Heart left ventricle (tissue), 16 donors: ENCODE results near the gene ATF7. TPM values are rescaled to one million over a fixed set of nuclear protein-coding genes. Genes with fewer than 3 reads are reported as not detected.
A peak's percentile ranks its signal among the peaks of the same experiment; 100 is the strongest.

Experiments used
- ATAC-seq, 4 donors: fragments of 200-7000 bp; cut with Tn5 transposase; one replicate each; pipeline ENCODE4 v1.9.1; 2020 to 2022; ENCODE audit warnings: moderate library complexity in 4 of 4, mild to moderate bottlenecking in 3 of 4, moderate number of reproducible peaks in 1 of 4
- DNase-seq, 5 donors: peaks; one replicate each; pipeline ENCODE4 v3.0.0-alpha.2; 2020
- H3K27ac ChIP-seq, 12 donors: fragments of 200-600 bp; sonication (generic) in 4 of 12; one replicate each; pipeline versions ENCODE4 v1.5.0 to v1.8.0; 2016 to 2022; ENCODE audit warnings: mild to moderate bottlenecking in 2 of 12
- H3K27me3 ChIP-seq, 9 donors: fragments of 200-600 bp; sonication (generic) in 2 of 9; one replicate each; pipeline versions ENCODE4 v1.5.1 to v1.8.0; 2016 to 2022; ENCODE audit warnings: mild to moderate bottlenecking in 3 of 9
- H3K36me3 ChIP-seq, 9 donors: fragments of 200-600 bp; sonication (generic) in 2 of 9; one replicate each; pipeline versions ENCODE4 v1.5.0 to v1.8.0; 2018 to 2022; ENCODE audit warnings: mild to moderate bottlenecking in 2 of 9
- H3K4me1 ChIP-seq, 12 donors: fragments of 200-600 bp; sonication (generic) in 4 of 12; one replicate each; pipeline versions ENCODE4 v1.5.0 to v1.8.0; 2016 to 2022; ENCODE audit warnings: mild to moderate bottlenecking in 3 of 12
- H3K4me3 ChIP-seq, 12 donors: fragments of 200-600 bp; sonication (generic) in 4 of 12; one replicate each; pipeline versions ENCODE4 v1.5.0 to v1.8.0; 2017 to 2022; ENCODE audit warnings: mild to moderate bottlenecking in 9 of 12, moderate library complexity in 4 of 12
- H3K9me3 ChIP-seq, 12 donors: fragments of 200-600 bp; sonication (generic) in 4 of 12; one replicate each; pipeline versions ENCODE4 v1.5.0 to v1.8.0; 2016 to 2022; ENCODE audit warnings: mild to moderate bottlenecking in 1 of 12
- POLR2A ChIP-seq, 2 donors: fragments of 450-650 bp; IDR thresholded peaks; one replicate each; pipeline ENCODE4 v1.6.1; 2017; ENCODE audit warnings: antibody characterized with exemption in 2 of 2, mild to moderate bottlenecking in 2 of 2, moderate library complexity in 2 of 2
- WGBS, 4 donors: extraction: QIAGEN DNeasy Blood & Tissue Kit in 2 of 4; methylation state at CpG; one replicate each; pipeline versions ENCODE4 v1.1.5 to v1.1.7; 2013 to 2018; 5-methylcytosine and 5-hydroxymethylcytosine counted together
- intact Hi-C, 10 donors: fragments of 100-400 bp; cut with DNase I; formaldehyde crosslinking; loops; one replicate each; pipeline versions ENCODE4 v1.11.1 to v1.14.2; 2022
- polyA plus RNA-seq, 2 donors: library from polyadenylated mRNA; stranded (reverse); fragments of 200-250 nt; gene quantifications; one replicate each; pipeline ENCODE4 v1.2.3, GENCODE V29; 2013
- total RNA-seq, 9 donors: library from RNA; depleted of rRNA in 2 of 9; stranded (reverse); fragments of >200 nt in 2 of 9; fragmentation: NEBNext Ultra II Directional in 3 of 9; extraction: Animal tissue kit (Norgen Biotek cat#: 25700) in 3 of 9; gene quantifications; one replicate each; pipeline versions ENCODE4 v1.1.0 to v1.2.4, GENCODE V29; 2016 to 2023
- TF ChIP-seq, protein P1 (sequence below), 12 donors: fragments of 200-600 bp; sonication (generic) in 4 of 12; IDR thresholded peaks; one replicate each; pipeline versions ENCODE4 v1.5.0 to v1.8.0; 2018 to 2022; ENCODE audit warnings: antibody characterized with exemption in 12 of 12, mild to moderate bottlenecking in 5 of 12
- donor health status: ischemic (EF 13 %, LVEDD 7.1; RV severe dilation, severe dysfunction).
- donor health status: healthy with polysubstance abuse.
- donor health status: DM: no; HTN: yes; CAD: no.
- donor health status: DM: no; HTN: no; CAD: no.
- donor health status: ischemic (EF 25% LVEDD 6.9; RV normal size, moderate dysfunction).
- donor health status: ischemic (EF 25% LVEDD 5.7; RV mildly dilated, moderate dysfunction).
- donor health status: healthy.
- donor health status: DM: yes; HTN: yes; CAD: no.
- donor health status: ischemic (EF 35%, LVEDD 5.7; RV mildly dilated, moderate dysfunction).
- donor health status: nonischemic (EF 11% LVEDD 7.7; RV severe dilation, severe dysfunction).
- donor health status: DM: yes; HTN: yes; CAD: no.
- donor health status: PGD.
- donor health status: ischemic (EF 29% LVEDD 5.4; RV normal size, mild dysfunction).
- donor health status: nonischemic (EF 23%, LVEDD 6.1; RV moderate dilation, normal function).

The ATF7 gene
- total and polyA plus RNA-seq, 11 donors, result 20.0 to 43.2 (median 31.8) TPM

DNA sequence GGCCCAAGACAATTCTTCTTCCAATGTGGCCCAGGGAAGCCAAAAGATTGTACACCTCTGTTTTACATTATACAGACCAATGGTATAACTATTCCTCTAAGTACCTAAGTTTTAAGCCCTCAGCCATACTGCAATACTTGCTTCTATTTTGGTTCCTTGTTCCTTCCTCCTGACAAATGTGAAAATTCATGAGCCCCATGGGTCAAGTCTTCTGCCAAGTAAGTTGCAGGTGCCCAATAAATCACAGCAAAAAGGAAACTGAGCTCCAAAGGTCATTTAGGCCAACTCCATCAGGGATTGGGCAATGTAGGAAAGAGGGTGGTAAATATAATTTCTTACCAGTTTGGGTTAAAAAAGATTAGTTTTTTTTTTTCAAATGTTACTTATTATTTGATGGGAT, 61.2 kb downstream of the ATF7 start:
- no peaks in the 10 kb centered on the region for H3K9me3 ChIP-seq
- intact Hi-C loops, result loop anchor here in 1 of 10 donors (10.0 kb wide), 1 partner anchor 50 kb away; no protein-coding TSS in a partner anchor
- no peaks in the 10 kb centered on the region for H3K27me3 ChIP-seq
- TF ChIP-seq, protein P1, sequence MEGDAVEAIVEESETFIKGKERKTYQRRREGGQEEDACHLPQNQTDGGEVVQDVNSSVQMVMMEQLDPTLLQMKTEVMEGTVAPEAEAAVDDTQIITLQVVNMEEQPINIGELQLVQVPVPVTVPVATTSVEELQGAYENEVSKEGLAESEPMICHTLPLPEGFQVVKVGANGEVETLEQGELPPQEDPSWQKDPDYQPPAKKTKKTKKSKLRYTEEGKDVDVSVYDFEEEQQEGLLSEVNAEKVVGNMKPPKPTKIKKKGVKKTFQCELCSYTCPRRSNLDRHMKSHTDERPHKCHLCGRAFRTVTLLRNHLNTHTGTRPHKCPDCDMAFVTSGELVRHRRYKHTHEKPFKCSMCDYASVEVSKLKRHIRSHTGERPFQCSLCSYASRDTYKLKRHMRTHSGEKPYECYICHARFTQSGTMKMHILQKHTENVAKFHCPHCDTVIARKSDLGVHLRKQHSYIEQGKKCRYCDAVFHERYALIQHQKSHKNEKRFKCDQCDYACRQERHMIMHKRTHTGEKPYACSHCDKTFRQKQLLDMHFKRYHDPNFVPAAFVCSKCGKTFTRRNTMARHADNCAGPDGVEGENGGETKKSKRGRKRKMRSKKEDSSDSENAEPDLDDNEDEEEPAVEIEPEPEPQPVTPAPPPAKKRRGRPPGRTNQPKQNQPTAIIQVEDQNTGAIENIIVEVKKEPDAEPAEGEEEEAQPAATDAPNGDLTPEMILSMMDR (IDR thresholded peaks at IDR 0.05), result no peak
- TF ChIP-seq POLR2A (IDR thresholded peaks at IDR 0.05), result no peak
- H3K27ac ChIP-seq, result no peak overlapping the region
- peaks cover 0 to 64% (median 29%) of the 10 kb centered on the region in 12 donors for H3K4me1 ChIP-seq
- DNase-seq (no peak), ATAC-seq (no peak)
- peaks cover 0 to 9% (median 0%) of the 10 kb centered on the region in 9 donors for H3K36me3 ChIP-seq
- H3K4me3 ChIP-seq, result no peak overlapping the region

DNA sequence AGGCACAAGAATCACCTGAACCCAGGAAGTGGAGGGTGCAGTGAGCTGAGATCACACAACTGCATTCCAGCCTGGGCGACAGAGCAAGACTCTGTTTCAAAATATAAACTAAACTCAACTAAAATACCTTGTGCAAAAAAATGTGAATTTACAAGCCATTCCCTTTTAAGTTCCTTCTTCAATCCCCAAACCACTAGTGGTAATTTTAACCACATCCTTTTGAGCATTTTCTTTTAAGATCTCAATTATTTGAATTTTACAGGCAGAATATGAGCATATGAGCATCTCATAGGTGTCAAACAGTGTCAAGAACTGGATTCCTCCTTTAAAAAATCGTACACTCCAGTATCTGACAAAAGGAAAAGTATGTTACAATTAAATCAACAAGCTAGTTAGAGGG, 61.9 kb downstream of the ATF7 start:
- Histone ChIP-seq H3K27me3 (no peaks in the 10 kb centered on the region), H3K4me3 (no peak overlapping the region), H3K9me3 (no peaks in the 10 kb centered on the region), H3K4me1 (peaks cover 0 to 64% (median 28%) of the 10 kb centered on the region in 12 donors), H3K36me3 (peaks cover 0 to 9% (median 0%) of the 10 kb centered on the region in 9 donors), H3K27ac (no peak overlapping the region)
- no peak for DNase-seq
- TF ChIP-seq POLR2A (IDR thresholded peaks at IDR 0.05), result no peak
- TF ChIP-seq, protein P1 (IDR thresholded peaks at IDR 0.05), result no peak
- intact Hi-C loops, result loop anchor here in 1 of 10 donors (10.0 kb wide), 1 partner anchor 51 kb away; no protein-coding TSS in a partner anchor
- no peak for ATAC-seq
- 81 to 93% (median 90%) methylated on average over 2 of the region's 2 CpGs for WGBS, 4 donors

DNA sequence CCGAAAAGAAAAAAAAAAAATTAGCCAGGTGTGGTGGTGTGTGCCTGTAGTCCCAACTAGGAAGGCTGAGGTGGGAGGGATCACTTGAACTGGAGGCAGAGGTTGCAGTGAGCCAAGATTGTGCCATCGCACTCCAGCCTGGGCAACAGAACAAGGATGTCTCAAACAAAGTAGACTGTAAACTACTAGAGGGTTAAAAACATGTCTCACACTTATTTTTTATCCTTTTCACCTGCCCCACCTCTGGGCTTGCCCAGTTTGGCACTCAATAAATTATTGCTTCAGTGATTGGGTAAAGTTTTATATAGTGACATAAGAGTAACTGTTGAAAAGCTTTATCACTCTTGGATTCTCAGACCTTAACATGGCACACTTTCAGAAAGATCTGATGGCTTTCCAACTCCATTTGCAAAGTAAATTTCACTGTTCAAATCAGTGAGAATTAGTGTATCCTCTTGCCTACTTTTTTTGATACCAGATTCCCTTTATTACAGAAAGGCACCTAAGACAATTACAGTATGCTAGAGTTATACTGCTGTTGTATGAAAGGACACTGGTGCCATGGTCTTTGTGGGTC, 62.6 kb downstream of the ATF7 start:
- Histone ChIP-seq H3K27ac (no peak overlapping the region), H3K4me1 (peaks cover 0 to 63% (median 24%) of the 10 kb centered on the region in 12 donors), H3K27me3 (no peaks in the 10 kb centered on the region), H3K9me3 (no peaks in the 10 kb centered on the region), H3K4me3 (no peak overlapping the region), H3K36me3 (peaks cover 0 to 9% (median 0%) of the 10 kb centered on the region in 9 donors)
- TF ChIP-seq, protein P1 (IDR thresholded peaks at IDR 0.05), result no peak
- no peak for TF ChIP-seq POLR2A (IDR thresholded peaks at IDR 0.05)
- ATAC-seq, result no peak
- WGBS, 4 donors, result 93 to 100% (median 96%) methylated on average over 2 of the region's 2 CpGs
- no peak for DNase-seq
- intact Hi-C loops, result loop anchor here in 1 of 10 donors (10.0 kb wide), 1 partner anchor 51 kb away; no protein-coding TSS in a partner anchor

DNA sequence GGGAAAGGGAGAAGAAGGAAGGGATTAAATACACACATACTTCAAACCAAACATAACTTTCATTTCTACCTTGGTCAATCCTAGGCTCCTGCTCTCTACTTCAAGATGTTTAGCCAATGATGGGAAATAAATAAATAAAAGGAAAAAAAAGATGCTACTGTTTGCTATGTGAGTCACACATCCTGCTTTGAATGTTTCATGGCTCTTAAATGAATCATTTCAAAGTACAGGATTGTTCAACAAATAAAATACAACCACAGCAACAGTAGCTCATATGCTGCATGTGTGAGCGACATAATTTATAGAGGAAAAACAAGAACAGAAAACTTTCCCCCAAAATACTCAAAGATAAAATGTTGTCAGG, 64.6 kb downstream of the ATF7 start:
- H3K27ac ChIP-seq, result peak overlapping the region in 6 of 12 donors; percentile 33 to 52 (median 42)
- DNase-seq (no peak), ATAC-seq (peak in 3 of 4 donors; percentile 48 to 75 (median 51))
- peaks cover 0 to 9% (median 0%) of the 10 kb centered on the region in 9 donors for H3K36me3 ChIP-seq
- H3K9me3 ChIP-seq, result no peaks in the 10 kb centered on the region
- H3K4me1 ChIP-seq, result peaks cover 0 to 68% (median 23%) of the 10 kb centered on the region in 12 donors
- intact Hi-C loops, result loop anchor here in 1 of 10 donors (10.0 kb wide), 1 partner anchor 53 kb away; no protein-coding TSS in a partner anchor
- TF ChIP-seq, protein P1 (IDR thresholded peaks at IDR 0.05), result no peak
- no peak for TF ChIP-seq POLR2A (IDR thresholded peaks at IDR 0.05)
- no peak overlapping the region for H3K4me3 ChIP-seq
- H3K27me3 ChIP-seq, result no peaks in the 10 kb centered on the region
- WGBS, 4 donors, result 77 to 92% (median 87%) methylated on average over 1 of the region's 1 CpG
